Mucosa of stomach (tissue), 1 donor: ENCODE measurements around the gene SHISA4.
"Not testable (repeated sequence)": the region's sequence is repeated elsewhere in the genome, so short reads cannot be mapped to it uniquely, and the experiment has no call there.

Source experiments
- H3K27me3 ChIP-seq: one replicate; pipeline ENCODE4 v1.7.0; 2013; ENCODE audit warnings: mild to moderate bottlenecking, low read length; ENCODE audit not compliant: control insufficient read depth, insufficient read depth
- H3K36me3 ChIP-seq: one replicate; pipeline ENCODE4 v1.7.0; 2013; ENCODE audit warnings: low read length; ENCODE audit not compliant: control insufficient read depth, insufficient read depth
- H3K4me1 ChIP-seq: one replicate; pipeline ENCODE4 v1.7.0; 2013; ENCODE audit warnings: mild to moderate bottlenecking, low read length; ENCODE audit not compliant: control insufficient read depth, insufficient read depth
- H3K4me3 ChIP-seq: one replicate; pipeline ENCODE4 v1.7.0; 2013; ENCODE audit warnings: low read length
- H3K9ac ChIP-seq: one replicate; pipeline ENCODE4 v1.7.0; 2013; ENCODE audit warnings: mild to moderate bottlenecking, low read length, moderate library complexity
- H3K9me3 ChIP-seq: one replicate; pipeline ENCODE4 v1.7.0; 2013; ENCODE audit warnings: mild to moderate bottlenecking, low read length, moderate library complexity; ENCODE audit not compliant: control insufficient read depth
- donor health status: Pancreatic carcinoma.

Gene SHISA4

GRCh38 chr1:201925301-201925567, 36.5 kb downstream of the SHISA4 start:
- Histone ChIP-seq H3K9me3 (no peaks in the 10 kb centered on the region), H3K9ac (no peak overlapping the region), H3K36me3 (no peaks in the 10 kb centered on the region), H3K27me3 (peaks cover 2% of the 10 kb centered on the region), H3K4me1 (no peaks in the 10 kb centered on the region), H3K4me3 (no peak overlapping the region)

- Histone ChIP-seq H3K36me3 (no peaks in the 10 kb centered on the region), H3K4me1 (no peaks in the 10 kb centered on the region), H3K9me3 (no peaks in the 10 kb centered on the region), H3K9ac (no peak overlapping the region), H3K27me3 (peaks cover 2% of the 10 kb centered on the region), H3K4me3 (no peak overlapping the region)
Observed at GRCh38 chr1:201925981-201926645, 37.4 kb downstream of the SHISA4 start.

- Histone ChIP-seq H3K9me3 (no peaks in the 10 kb centered on the region), H3K27me3 (peaks cover 2% of the 10 kb centered on the region), H3K9ac (no peak overlapping the region), H3K4me1 (no peaks in the 10 kb centered on the region), H3K36me3 (no peaks in the 10 kb centered on the region), H3K4me3 (no peak overlapping the region)
Observed at GRCh38 chr1:201928266-201928665, 39.6 kb downstream of the SHISA4 start.

- no peaks in the 10 kb centered on the region for H3K36me3 ChIP-seq
Observed at GRCh38 chr1:201930137-201930536, 41.4 kb downstream of the SHISA4 start.

GRCh38 chr1:201930803-201931202, 42.1 kb downstream of the SHISA4 start:
- Histone ChIP-seq H3K4me1 (no peaks in the 10 kb centered on the region), H3K27me3 (peaks cover 2% of the 10 kb centered on the region), H3K9ac (no peak overlapping the region), H3K9me3 (no peaks in the 10 kb centered on the region), H3K4me3 (no peak overlapping the region), H3K36me3 (no peaks in the 10 kb centered on the region)

More at GRCh38 chr1:201930137-201930536, 41.4 kb downstream of the SHISA4 start:
- Histone ChIP-seq H3K27me3 (peaks cover 2% of the 10 kb centered on the region), H3K4me1 (no peaks in the 10 kb centered on the region), H3K9me3 (no peaks in the 10 kb centered on the region), H3K9ac (no peak overlapping the region), H3K4me3 (no peak overlapping the region)

GRCh38 chr1:201933840-201934430, 45.2 kb downstream of the SHISA4 start:
- Histone ChIP-seq H3K36me3 (no peaks in the 10 kb centered on the region), H3K27me3 (no peaks in the 10 kb centered on the region), H3K9ac (no peak overlapping the region), H3K9me3 (no peaks in the 10 kb centered on the region), H3K4me3 (no peak overlapping the region), H3K4me1 (peaks cover 12% of the 10 kb centered on the region)

- no peaks in the 10 kb centered on the region for H3K36me3 ChIP-seq
- no peaks in the 10 kb centered on the region for H3K27me3 ChIP-seq
- no peaks in the 10 kb centered on the region for H3K9me3 ChIP-seq
- no peak overlapping the region for H3K4me3 ChIP-seq
- no peak overlapping the region for H3K9ac ChIP-seq
- peaks cover 22% of the 10 kb centered on the region for H3K4me1 ChIP-seq
Observed at GRCh38 chr1:201937624-201938213, 49.0 kb downstream of the SHISA4 start.

- Histone ChIP-seq H3K9ac (no peak overlapping the region), H3K4me3 (no peak overlapping the region), H3K27me3 (no peaks in the 10 kb centered on the region), H3K9me3 (no peaks in the 10 kb centered on the region), H3K36me3 (no peaks in the 10 kb centered on the region), H3K4me1 (peaks cover 22% of the 10 kb centered on the region)
Observed at GRCh38 chr1:201938440-201939035, 49.8 kb downstream of the SHISA4 start.

GRCh38 chr1:201939148-201939547, 50.5 kb downstream of the SHISA4 start:
- H3K4me1 ChIP-seq, result peaks cover 22% of the 10 kb centered on the region
- no peak overlapping the region for H3K9ac ChIP-seq
- no peaks in the 10 kb centered on the region for H3K9me3 ChIP-seq
- H3K27me3 ChIP-seq, result no peaks in the 10 kb centered on the region
- no peaks in the 10 kb centered on the region for H3K36me3 ChIP-seq
- no peak overlapping the region for H3K4me3 ChIP-seq

GRCh38 chr1:201939574-201939973, 50.9 kb downstream of the SHISA4 start:
- Histone ChIP-seq H3K4me3 (no peak overlapping the region), H3K27me3 (no peaks in the 10 kb centered on the region), H3K9ac (no peak overlapping the region)

GRCh38 chr1:201940316-201940715, 51.6 kb downstream of the SHISA4 start:
- H3K9me3 ChIP-seq, H3K27me3 ChIP-seq, H3K4me3 ChIP-seq, H3K36me3 ChIP-seq, H3K9ac ChIP-seq: not testable (repeated sequence)
- H3K4me1 ChIP-seq, result peaks cover 22% of the 10 kb centered on the region

More at GRCh38 chr1:201939574-201939973, 50.9 kb downstream of the SHISA4 start:
- peaks cover 22% of the 10 kb centered on the region for H3K4me1 ChIP-seq
- no peaks in the 10 kb centered on the region for H3K9me3 ChIP-seq
- H3K36me3 ChIP-seq, result no peaks in the 10 kb centered on the region

- peak overlapping the region; percentile 3 for H3K9ac ChIP-seq
- H3K4me3 ChIP-seq, result no peak overlapping the region
- peaks cover 16% of the 10 kb centered on the region for H3K27me3 ChIP-seq
- H3K36me3 ChIP-seq, result no peaks in the 10 kb centered on the region
- H3K9me3 ChIP-seq, result no peaks in the 10 kb centered on the region
- H3K4me1 ChIP-seq, result peaks cover 29% of the 10 kb centered on the region
Observed at GRCh38 chr1:201941420-201942128, 52.9 kb downstream of the SHISA4 start.
